DOHH2 (cell line): ENCODE measurements around the gene CDHR4.

Source experiments
- H3F3A ChIP-seq: fragments of 200-600 bp; sonication (generic), shearing (Covaris generic); 2 replicates; pipeline ENCODE4 v1.6.0; 2016; ENCODE audit warnings: antibody characterized with exemption, mild to moderate bottlenecking; ENCODE audit not compliant: control insufficient read depth, insufficient read depth
- H3K27ac ChIP-seq: fragments of 200-600 bp; sonication (generic); 2 replicates; pipeline ENCODE4 v1.5.1; 2014; ENCODE audit warnings: low read depth, mild to moderate bottlenecking, low read length, moderate library complexity
- H3K27me3 ChIP-seq: fragments of 200-600 bp; sonication (generic); 2 replicates; pipeline ENCODE4 v1.6.1; 2014; ENCODE audit warnings: mild to moderate bottlenecking, low read length, mixed read lengths; ENCODE audit not compliant: control insufficient read depth
- H3K36me3 ChIP-seq: fragments of 200-600 bp; sonication (generic); 2 replicates; pipeline ENCODE4 v1.6.1; 2014; ENCODE audit warnings: mild to moderate bottlenecking, low read length, moderate library complexity, mixed read lengths; ENCODE audit not compliant: control insufficient read depth
- H3K4me1 ChIP-seq: fragments of 200-600 bp; sonication (generic); 2 replicates; pipeline ENCODE4 v1.6.1; 2014; ENCODE audit warnings: mild to moderate bottlenecking, low read length, mixed read lengths; ENCODE audit not compliant: control insufficient read depth
- H3K4me2 ChIP-seq: fragments of 200-600 bp; sonication (generic); 2 replicates; pipeline ENCODE4 v1.6.0; 2014; ENCODE audit warnings: mild to moderate bottlenecking, low read length, moderate library complexity
- H3K4me3 ChIP-seq: fragments of 200-600 bp; sonication (generic); 2 replicates; pipeline ENCODE4 v1.5.1; 2014; ENCODE audit warnings: mild to moderate bottlenecking, low read length, mixed read lengths
- H3K79me2 ChIP-seq: fragments of 200-600 bp; sonication (generic); 2 replicates; pipeline ENCODE4 v1.6.1; 2014; ENCODE audit warnings: mild to moderate bottlenecking, low read length, mixed read lengths; ENCODE audit not compliant: control insufficient read depth
- H3K9me2 ChIP-seq: fragments of 200-600 bp; sonication (generic); replicated peaks from 2 replicates; pipeline ENCODE4 v1.6.1; 2014; ENCODE audit warnings: mild to moderate bottlenecking, low read length, mixed read lengths; ENCODE audit not compliant: control insufficient read depth
- H3K9me3 ChIP-seq: fragments of 200-600 bp; sonication (generic); 2 replicates; pipeline ENCODE4 v1.6.1; 2014; ENCODE audit warnings: antibody characterized with exemption, low read length, mixed read lengths; ENCODE audit not compliant: control insufficient read depth, insufficient read depth
- H4K20me1 ChIP-seq: fragments of 200-600 bp; sonication (generic); 2 replicates; pipeline ENCODE4 v1.6.0; 2014; ENCODE audit warnings: low read depth, mild to moderate bottlenecking, antibody characterized with exemption, low read length, moderate library complexity; ENCODE audit not compliant: control insufficient read depth, insufficient read depth
- CTCF ChIP-seq: fragments of 200-600 bp; sonication (generic); IDR thresholded peaks from one replicate; pipeline ENCODE4 v1.5.1; 2014; ENCODE audit warnings: antibody characterized with exemption, mild to moderate bottlenecking, low read depth, low read length; ENCODE audit not compliant: poor library complexity, severe bottlenecking
- EZH2phosphoT487 ChIP-seq: fragments of 200-600 bp; sonication (generic); IDR thresholded peaks from 2 replicates; pipeline ENCODE4 v1.6.1; 2017; ENCODE audit warnings: borderline replicate concordance, mild to moderate bottlenecking, antibody characterized with exemption, low read length, moderate library complexity, mixed read lengths

The CDHR4 gene

GRCh38 chr3:49807431-49808114 lies 7.9 kb upstream of the CDHR4 start:
- H3K79me2 ChIP-seq, result peaks cover 19% of the 10 kb centered on the region
- H3K36me3 ChIP-seq, result peaks cover 22% of the 10 kb centered on the region
- H3F3A ChIP-seq, result peaks cover 22% of the 10 kb centered on the region
- H3K4me1 ChIP-seq, result peaks cover 61% of the 10 kb centered on the region
- H3K9me2 ChIP-seq, result no peaks in the 10 kb centered on the region
- H3K4me2 ChIP-seq, result peak overlapping the region; percentile 99
- H3K27me3 ChIP-seq, result no peaks in the 10 kb centered on the region
- TF ChIP-seq CTCF, result no peak
- TF ChIP-seq EZH2phosphoT487, result no peak
- H3K4me3 ChIP-seq, result peak overlapping the region; percentile 90
- H3K27ac ChIP-seq, result peak overlapping the region; percentile 98
- no peaks in the 10 kb centered on the region for H4K20me1 ChIP-seq
- no peaks in the 10 kb centered on the region for H3K9me3 ChIP-seq

- Histone ChIP-seq H3K4me3 (peak overlapping the region; percentile 90), H3K27ac (peak overlapping the region; percentile 98), H3K9me2 (no peaks in the 10 kb centered on the region), H3K79me2 (peaks cover 19% of the 10 kb centered on the region), H3K36me3 (peaks cover 22% of the 10 kb centered on the region), H3F3A (peaks cover 22% of the 10 kb centered on the region), H3K27me3 (no peaks in the 10 kb centered on the region), H3K4me1 (peaks cover 65% of the 10 kb centered on the region), H3K4me2 (peak overlapping the region; percentile 99), H4K20me1 (no peaks in the 10 kb centered on the region), H3K9me3 (no peaks in the 10 kb centered on the region)
- no peak for TF ChIP-seq EZH2phosphoT487
- TF ChIP-seq CTCF, result no peak
Observed at GRCh38 chr3:49806850-49807249, 7.2 kb upstream of the CDHR4 start.

- H3K4me1 ChIP-seq, result peaks cover 72% of the 10 kb centered on the region
- H3K27me3 ChIP-seq, result no peaks in the 10 kb centered on the region
- no peaks in the 10 kb centered on the region for H3K9me2 ChIP-seq
- peaks cover 22% of the 10 kb centered on the region for H3F3A ChIP-seq
- H3K36me3 ChIP-seq, result peaks cover 22% of the 10 kb centered on the region
- peak overlapping the region; percentile 90 for H3K4me3 ChIP-seq
- peak overlapping the region; percentile 98 for H3K27ac ChIP-seq
- peak overlapping the region; percentile 99 for H3K4me2 ChIP-seq
- no peaks in the 10 kb centered on the region for H4K20me1 ChIP-seq
- H3K79me2 ChIP-seq, result peaks cover 19% of the 10 kb centered on the region
- H3K9me3 ChIP-seq, result no peaks in the 10 kb centered on the region
- TF ChIP-seq CTCF (no peak), EZH2phosphoT487 (no peak)
Observed at GRCh38 chr3:49805897-49806701, 6.4 kb upstream of the CDHR4 start.
